Activated CD4-positive, alpha-beta T cell treated with anti-CD3 and anti-CD28 coated beads for 48 hours (primary cell): ENCODE measurements around the gene SSX2IP.
A peak's percentile ranks its signal among the peaks of the same experiment; 100 is the strongest.

ENCODE experiments used
- DNase-seq: peaks from one replicate; pipeline ENCODE4 v3.0.0-alpha.2; 2020

Gene SSX2IP

DNA sequence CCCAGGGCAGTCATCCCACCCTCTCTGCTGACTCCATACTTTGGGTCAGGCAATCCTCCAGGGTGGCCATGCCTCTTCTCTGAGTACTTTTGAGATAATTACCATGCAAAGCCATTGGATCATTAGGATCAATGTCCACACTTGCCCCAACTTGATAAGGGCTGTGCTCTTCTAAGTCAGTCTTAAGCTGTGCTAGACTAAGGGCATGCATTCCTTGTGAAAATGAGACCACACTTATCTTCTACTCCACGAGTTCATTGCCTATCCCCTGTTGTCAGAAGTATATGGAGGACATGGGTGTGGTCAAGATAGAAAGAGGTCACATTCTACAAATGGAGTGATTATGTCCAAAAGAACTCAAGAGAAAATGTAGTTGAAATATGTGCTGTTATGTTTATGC, 18.9 kb upstream of the SSX2IP start:
- DNase-seq, result no peak

DNA sequence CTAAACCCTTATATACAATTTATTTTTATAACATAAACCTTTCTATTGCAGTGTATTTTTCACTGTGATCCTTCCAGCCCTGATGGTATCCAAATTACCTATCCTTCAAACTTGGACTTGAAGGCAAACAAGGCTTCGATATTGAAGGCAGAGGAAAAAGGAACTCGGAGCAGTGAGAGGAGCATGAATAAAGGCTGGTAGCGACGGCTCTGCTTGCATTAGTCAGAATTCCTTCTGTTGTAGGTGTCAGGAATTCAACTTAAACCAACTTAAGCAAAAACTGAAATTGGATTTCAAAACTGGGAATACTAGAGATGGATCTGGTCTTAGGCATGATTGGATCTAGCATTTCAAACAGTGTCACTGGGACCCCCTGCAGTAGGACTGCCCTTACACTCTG, 17.8 kb upstream of the SSX2IP start:
- no peak for DNase-seq

DNA sequence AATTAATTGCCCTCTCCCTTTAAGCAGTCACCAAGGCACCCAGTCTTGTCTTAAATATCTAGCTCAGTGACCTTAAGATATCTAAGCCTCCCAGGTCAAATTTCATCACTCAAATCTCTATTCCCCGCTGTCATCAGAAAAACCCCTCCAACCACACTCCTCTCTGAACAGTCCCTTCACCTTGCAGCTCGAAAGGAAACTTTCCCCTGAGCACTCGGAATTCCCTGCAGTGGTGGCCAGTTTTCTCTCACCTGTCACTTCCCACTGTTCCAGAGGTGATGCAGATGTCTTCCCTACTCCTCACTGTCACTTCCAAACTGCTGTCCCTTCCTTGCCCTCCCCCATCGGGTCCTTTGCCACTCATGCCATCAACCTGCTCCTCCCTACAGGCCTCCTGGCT, 15.3 kb upstream of the SSX2IP start:
- DNase-seq, result no peak

DNA sequence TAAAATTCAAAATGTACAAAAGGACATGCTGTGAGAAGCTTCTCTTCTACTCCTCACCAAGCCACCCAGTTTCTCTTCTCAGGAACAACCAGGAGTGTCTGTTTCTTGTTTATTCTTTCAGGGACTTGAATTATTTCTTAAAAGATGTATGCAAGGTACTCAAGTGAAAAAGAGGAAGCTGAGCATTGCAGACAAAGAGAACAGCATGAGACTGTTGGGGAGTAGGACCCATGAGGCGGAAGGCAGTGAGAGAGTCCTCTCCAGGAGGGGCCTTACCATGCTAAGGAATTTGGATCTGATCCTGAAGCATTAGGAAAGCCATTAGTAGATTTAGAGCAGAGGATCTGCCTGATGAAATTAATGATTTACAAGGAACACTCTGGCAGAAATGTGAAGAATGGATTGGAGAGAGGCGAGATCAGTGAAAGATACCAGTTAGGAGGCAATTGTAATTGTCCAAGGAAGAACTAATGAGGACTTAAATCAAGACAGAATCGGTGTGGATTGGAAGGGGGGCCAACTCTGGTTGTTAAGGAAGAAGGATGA, 14.7 kb upstream of the SSX2IP start:
- DNase-seq, result no peak

DNA sequence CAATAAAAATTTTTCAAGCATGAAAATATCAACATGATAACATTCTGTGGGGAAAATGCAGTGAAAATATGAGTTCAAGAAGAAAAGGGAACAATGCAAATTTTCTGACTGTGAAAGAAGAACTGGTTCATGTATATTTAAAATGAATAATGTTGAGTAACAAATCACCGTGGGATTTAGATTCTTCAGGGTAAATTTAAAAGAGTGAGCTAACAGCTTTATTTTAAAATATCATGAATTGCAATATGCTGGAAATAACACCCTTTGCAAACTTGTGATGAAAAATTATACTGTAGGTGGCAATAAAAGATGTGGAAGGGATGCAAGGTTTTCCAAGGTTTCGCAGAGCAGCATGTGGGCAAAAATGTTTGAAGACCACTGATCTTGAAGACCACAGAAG, 13.2 kb upstream of the SSX2IP start:
- no peak for DNase-seq

DNA sequence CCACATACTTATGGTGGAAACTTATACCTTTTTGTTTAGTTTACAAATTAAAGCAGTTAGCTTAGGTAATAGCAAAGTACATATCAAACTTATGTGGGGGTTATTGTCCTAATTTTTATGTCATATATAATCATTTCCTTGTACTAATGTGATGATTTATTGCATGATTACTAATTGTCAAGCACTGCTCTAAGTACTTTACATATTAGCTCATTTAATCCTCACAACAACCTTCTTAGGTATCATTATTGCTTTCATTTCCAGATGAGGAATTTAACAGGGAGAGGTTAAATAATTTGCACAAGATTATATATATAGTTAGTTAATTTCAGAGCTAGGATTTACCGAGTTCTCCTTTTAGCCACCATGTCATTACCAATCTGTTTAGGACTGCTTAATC, 11.9 kb upstream of the SSX2IP start:
- no peak for DNase-seq

DNA sequence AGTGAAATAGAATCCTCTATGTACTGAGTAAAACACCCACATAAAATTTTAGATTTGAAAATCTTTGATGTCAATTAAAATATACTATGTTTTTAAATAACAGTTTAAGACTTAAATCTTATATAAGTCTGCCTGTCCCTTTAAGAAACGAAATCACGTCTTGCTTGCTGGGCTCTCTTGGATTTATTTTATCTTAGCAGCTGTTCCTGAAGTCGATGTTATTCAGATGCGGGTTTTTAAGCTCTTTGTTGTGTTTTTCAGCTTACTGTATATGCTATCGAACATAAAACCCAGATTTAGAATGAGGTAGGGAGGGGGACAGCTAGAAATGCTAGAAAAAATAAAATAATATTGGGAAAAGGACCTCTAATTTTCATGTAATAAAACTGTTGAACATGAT, 11.1 kb upstream of the SSX2IP start:
- DNase-seq, result no peak

DNA sequence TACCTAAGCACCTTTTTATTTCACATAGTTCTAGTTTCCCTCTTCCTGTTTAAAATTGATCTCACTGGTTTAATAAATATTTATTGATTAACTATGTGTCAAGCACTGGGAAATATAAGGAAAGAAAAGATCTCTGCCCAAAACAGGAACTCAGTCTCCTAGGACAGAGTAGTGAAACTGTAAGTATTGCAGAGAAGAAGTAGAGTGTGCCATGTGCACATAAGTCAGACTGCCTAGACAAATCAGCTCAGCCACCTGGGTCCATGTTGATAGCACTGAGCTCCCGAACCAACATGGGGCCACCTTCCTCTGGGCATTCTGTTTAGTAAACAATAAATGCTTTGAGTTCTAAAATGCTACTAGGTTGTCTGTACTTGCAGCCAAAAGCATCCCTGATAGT, 9.8 kb upstream of the SSX2IP start:
- no peak for DNase-seq

DNA sequence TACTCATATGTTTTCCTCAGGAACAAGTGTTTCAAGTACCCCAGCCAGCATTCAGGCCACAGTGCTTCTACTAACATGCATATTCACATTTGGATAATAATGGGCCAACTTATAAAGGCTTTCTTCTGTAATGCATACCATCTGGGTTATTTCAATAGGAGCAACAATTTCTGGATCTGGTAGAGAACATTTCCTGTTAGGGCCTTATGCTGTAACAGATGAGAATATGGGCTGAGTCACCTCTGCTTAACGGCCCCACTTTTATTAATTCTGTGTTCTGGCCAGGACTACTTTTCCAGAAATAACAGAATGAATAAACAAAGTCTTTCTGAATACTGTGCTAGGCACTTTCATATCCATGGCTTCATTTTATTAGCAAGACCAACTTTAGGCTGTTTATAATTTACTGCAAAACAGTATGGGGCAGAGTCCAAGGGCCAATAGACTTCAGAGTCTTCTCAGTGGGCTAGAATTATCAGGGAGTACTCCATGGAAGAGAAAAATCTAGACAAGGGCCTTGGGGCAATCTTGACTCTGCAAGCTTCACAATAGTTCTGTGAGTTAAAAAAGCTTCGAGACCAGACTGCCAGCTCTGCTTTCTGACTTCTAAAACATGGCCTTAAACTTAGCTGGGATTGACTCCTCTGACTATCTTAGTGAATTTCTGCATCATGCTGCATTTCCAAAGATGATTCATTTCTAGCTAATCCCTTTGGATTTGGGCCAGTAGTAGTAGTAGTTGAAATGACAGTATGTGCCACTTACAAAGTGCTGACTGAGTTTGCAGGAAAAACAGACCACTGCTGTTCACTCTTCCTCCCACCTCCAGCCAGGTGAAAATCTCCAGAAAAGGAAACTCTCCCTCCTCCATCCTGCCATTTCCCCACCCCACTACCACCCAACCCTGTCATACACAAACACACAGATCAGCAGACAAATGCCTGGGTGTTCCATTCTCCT, 8.2 kb upstream of the SSX2IP start:
- no peak for DNase-seq

DNA sequence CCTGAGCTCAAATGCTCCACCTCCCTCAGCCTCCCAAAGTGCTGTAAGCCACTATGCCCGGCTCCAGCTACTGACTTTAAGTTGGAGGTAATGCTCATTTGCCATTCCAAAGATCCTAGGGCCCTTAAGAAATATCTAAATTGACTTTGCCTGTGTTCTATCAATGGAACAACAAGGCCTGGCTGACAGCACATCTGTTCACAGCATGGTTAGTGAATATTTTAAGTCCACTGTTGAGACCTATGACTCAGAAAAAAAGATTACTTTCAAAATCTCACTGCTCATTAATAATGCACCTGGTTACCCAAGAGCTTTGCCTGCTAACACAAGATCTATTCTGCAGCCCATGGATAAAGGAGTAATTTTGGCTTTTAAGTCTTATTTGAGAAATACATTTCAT, 3.5 kb upstream of the SSX2IP start:
- no peak for DNase-seq

DNA sequence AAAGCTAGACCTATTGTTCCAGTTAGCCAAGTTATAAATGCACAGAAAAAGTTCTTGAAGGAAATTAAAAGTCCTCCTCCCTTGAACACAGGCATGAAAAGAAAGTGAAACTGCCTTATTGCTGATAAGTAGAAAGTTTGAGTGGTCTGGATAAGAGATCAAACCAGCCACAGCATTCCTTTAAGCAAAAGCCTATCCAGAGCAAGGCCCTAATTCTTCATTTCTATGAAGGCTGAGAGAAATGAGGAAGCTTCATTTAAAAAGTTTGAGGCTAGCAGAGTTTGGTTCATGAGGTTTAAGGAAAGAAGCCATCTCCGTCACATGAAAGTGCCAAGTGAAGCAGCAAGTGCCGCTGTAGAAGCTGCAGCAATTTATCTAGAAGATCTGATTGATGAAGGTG, 2.7 kb upstream of the SSX2IP start:
- no peak for DNase-seq

DNA sequence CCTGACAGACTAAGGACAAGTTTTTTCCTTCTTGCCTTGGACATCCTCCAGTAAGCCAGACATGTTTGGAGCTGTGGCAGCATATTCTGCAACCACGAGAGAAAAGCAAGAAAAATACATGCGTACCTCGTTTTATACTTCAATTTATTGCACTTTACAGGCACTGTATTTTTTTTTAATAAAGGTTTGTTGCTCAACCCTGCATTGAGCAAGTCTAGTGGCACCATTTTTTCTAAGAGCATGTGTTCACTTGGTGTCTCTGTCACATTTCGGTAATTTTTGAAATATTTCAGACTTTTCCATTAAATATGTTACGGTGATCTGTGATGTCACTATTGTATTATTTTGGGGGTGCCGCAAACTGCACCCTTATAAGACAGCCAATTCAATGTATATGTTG, 2.1 kb upstream of the SSX2IP start:
- no peak for DNase-seq

DNA sequence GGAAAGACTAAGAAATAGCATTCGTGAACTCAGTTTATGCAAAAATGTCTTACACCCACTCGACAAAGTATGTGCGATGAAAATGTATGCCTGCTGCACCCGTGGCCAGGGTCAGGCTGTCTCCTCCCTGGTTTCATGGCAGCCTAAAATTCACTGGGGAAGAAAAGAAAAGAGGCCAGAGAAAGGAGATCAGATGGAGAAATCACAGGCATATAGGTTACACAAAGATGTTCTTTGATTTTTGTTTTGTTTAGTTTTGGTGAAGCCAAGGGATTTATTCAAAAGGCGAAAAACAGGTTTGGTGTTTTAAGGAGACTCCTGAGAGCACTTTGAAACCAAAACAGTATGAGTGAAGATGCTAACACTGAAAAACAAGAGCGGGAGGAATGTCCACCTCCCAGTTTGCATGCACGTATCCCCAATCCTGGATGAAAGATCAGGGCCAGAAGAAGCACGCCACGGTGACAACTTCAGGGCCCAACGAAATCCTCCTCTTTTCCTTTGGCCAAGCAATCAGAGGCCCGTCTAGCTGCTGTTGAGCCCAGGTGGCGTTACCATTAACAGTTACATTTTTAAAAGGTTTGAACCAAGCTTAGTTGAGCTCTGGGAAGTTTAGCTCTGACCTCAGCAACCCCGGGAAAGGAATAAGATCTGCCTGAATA, 992 bp upstream of the SSX2IP start:
- peak; percentile 11 for DNase-seq

DNA sequence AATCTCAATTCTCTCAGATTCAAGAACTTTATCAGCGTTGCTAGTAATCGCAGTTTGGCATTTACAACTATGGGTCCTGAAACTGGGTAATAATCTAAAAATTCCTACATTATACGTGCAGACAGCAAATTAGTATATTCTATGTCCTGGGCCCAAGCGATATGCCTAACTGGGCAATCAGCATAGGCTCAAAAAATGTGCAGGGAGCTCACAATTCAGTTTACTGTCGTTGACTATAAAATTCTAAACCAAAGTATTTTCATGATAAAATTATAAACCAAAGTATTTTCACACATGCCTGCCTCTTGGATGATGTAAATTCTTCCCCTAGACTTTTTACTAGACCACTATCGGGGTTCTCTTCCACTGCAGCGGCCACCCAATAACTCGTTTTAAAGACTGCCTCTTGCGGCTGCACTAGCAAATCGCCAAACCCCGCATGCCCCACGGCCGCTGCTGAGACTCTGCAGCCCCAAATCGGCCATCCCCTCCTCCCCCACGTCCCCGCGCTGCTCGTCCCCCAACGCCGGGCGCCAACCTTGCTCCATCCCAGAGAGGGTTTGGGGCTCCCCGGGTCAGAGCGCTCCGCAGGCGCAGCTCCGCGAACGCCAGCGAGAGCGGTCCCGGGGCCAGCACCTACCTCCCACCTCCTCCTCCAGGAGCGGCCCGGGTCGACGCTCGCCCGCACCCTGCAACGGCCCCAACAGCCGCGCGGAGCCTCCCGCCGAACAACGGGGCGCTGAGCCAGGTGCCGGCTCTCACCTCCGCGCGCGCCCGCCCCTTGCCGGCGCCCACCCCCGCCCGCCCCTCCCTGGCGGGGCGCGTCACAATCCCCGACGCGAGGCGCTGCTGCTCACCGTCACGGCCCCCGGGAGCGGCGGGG, 506 bp downstream of the SSX2IP start:
- no peak for DNase-seq

DNA sequence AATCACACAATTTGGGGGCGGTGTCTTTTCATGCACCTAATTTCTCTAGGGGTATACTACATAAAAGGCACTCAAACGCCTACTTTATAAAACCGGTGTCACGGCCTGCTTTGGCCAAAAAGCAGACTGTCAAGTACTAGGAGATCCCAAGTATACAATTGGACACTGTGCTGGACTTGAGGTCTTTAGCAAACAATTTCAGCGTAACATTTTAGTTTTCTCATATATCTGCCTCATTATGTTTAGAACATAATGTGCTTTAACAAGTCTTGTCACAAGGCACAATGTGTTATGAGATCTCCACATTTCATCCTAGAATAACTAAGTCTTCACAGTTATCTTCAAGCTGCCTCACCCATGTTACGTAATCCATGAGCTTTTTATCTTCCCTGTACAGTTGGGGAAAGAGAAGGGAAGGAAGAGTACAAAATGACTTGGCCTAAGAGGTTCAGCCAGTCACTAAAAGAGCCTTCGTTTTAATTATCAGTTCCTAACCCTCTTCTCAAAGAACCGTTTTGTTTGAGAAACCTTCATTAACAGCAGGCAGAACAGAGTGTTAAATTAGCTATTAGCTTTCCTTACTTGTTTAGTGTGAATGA, 1.7 kb downstream of the SSX2IP start:
- no peak for DNase-seq

DNA sequence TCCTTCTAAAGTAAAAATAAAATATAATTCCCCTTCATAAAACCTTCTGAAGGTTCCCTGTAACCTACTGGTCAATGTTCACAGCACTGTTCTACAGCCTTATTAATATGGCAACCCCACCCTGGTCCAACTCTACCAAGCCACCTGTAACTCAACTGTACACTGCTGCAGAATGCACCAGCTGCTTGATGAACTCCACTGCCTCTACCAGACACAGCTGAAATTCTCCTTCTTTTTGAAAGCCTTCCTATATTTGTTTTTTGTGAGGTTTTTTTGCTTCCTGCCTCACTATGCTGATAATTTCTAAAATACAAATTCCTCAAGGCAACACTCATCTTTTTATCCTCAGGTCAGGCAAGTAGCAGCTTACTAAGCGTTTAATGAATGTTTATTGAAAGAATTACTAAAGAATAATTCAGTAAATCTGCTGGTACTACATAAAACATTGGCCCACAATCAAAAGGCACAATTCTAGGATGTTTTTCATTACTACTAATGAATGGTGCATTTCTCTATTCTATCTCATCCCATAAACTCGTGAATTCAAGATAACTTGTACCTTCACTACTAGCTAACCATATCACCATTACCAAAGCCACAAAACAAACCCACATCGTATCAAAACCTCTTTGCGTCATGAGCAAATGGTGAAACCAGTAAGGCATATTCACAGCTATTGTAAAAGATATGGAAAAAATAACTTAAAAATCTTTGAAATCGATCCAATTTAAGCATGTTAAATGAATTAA, 2.4 kb downstream of the SSX2IP start:
- no peak for DNase-seq

DNA sequence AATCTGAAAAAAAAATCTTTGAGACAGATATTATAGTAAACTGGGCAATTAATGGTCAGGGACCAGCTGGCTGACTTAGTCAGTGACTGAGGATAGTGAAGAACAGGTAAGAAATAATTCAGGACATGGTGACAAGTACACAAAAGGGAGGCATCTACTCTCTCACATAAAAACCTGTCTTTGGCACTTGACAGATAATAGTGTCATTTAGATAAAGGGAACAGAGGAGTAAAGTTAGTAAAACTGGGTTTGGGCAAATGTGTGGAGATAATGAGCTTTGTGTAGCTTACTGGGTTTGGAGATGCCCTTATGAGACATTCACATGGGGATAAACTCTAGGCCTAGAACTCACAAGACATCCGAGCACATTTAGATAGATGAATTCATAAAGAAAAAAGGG, 4.0 kb downstream of the SSX2IP start:
- no peak for DNase-seq

DNA sequence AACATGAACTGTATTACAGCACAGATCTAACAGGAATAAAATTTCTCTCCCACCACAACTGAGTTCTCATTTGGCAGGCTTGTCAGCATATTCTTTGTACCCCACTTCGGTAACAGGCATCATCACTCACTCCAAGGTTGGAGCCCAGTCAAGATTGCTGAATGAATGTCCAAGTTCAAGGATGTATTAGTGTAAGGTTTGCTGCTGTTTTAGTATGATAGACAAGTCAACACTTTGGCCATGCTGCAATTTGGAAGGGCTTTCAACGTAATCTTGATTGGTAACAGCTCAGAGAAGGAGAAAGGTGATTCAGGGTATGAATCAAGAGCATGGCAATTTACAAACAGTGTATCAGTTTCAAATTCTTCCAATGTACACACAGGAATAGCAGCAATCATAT, 6.8 kb downstream of the SSX2IP start:
- DNase-seq, result no peak

DNA sequence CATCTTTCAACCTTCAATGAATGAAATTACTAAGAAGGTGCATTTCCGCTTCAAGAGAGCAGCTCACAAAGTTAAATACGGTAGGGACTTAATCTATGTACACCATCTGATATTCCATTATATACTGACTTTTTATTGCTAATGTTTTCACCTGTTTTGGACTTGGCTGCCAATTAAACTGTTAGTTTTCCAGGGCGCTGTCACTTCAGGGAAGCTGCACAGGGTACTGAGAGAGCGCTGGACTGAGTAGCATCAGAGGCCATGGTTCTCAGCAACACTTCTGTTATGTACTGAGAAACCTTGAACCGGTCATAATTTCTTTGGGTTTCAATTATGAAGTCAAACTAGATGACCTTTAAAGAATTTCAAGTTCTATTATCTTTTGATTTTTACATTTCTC, 8.2 kb downstream of the SSX2IP start:
- DNase-seq, result no peak

DNA sequence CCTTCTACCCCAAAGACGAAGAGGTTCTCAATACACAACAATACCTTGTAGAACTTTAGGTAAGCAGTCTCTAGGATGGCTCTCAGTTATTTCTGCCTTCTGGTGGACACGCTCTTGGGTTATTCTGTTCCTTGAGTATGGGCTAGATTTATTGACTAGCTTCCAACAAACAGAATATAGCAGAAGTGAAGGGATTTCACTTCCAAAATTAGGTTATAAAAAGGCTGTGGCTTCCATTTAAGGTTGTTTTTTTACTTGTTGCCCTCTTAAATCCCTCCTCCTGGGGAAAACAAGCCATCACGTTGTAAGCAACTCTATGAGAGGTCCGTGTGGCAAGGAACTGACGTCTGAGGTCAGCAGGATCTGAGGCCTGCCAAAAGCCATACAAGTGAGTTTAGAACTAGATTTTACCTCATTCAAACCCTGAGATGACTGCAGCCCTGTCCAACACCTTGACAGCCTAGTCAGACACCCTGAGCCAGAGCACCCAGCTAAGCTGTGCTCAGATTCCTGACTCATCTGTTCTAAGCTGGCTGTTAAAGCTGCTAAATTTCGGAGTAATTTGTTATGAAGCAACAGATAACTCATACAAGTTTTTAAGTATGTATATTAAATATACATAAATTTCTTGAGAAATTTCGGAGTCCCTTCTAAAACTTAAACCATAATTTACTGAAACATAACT, 12.7 kb downstream of the SSX2IP start:
- no peak for DNase-seq

DNA sequence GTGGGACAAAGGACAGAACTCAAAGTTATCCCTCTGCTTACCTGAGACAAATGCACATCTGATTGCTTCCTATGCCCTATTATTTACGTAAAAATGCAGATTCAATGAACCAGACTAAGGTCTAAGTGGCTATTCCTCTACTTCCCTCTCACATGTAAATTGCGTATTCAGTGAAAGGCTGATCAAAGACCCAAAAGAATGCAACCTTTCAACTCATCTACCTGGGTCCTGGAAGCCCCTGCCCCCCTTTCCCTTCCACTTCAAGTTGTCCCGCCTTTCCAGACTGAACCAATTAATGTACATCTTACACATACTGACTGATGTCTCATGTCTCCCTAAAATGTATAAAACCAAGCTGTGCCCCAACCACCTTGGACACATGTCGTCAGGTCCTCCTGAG, 14.6 kb downstream of the SSX2IP start:
- DNase-seq, result no peak
